Ascending aorta (tissue), 2 donors: ENCODE measurements around the gene CEP41. TPM values are rescaled to one million over a fixed set of nuclear protein-coding genes. Genes with fewer than 3 reads are reported as not detected.

Experiments
- DNase-seq, 2 donors: peaks; one replicate each; pipeline ENCODE4 v3.0.0-alpha.2; 2019; ENCODE audit warnings: low spot score in 2 of 2
- H3K27ac ChIP-seq, 2 donors: fragments of 200-600 bp; sonication (generic); one replicate each; pipeline ENCODE4 v1.5.1; 2016 to 2017; ENCODE audit warnings: mild to moderate bottlenecking in 1 of 2
- H3K27me3 ChIP-seq: fragments of 200-600 bp; sonication (generic); one replicate; pipeline ENCODE4 v1.5.1; 2017
- H3K36me3 ChIP-seq, 2 donors: fragments of 200-600 bp; sonication (generic); one replicate each; pipeline ENCODE4 v1.5.1; 2016
- H3K4me1 ChIP-seq, 2 donors: fragments of 200-600 bp; sonication (generic); one replicate each; pipeline ENCODE4 v1.5.1; 2016 to 2017; ENCODE audit warnings: mild to moderate bottlenecking in 1 of 2
- H3K4me3 ChIP-seq, 2 donors: fragments of 200-600 bp; sonication (generic); one replicate each; pipeline ENCODE4 v1.5.1; 2016 to 2017; ENCODE audit warnings: mild to moderate bottlenecking in 1 of 2
- H3K9me3 ChIP-seq, 2 donors: fragments of 200-600 bp; sonication (generic); one replicate each; pipeline ENCODE4 v1.5.1; 2016
- intact Hi-C: fragments of 100-400 bp; cut with DNase I; formaldehyde crosslinking; loops from one replicate; pipeline ENCODE4 v1.15.1; 2023
- total RNA-seq: library from RNA; depleted of rRNA; stranded (reverse); fragments of >200 nt; gene quantifications from one replicate; pipeline ENCODE4 v1.1.0, GENCODE V29; 2016
- TF ChIP-seq, protein P1 (sequence below), 3 experiments: fragments of 200-600 bp in 2 of 3; fragments of 450-650 bp in 1 of 3; sonication (generic) in 2 of 3; IDR thresholded peaks; one replicate each; pipeline ENCODE4 v1.5.1; 2016 to 2019; ENCODE audit warnings: antibody characterized with exemption in 3 of 3, mild to moderate bottlenecking in 1 of 3, moderate library complexity in 1 of 3

The CEP41 gene
- total RNA-seq, 1 donor from 2014 or later = 4.3 TPM

DNA sequence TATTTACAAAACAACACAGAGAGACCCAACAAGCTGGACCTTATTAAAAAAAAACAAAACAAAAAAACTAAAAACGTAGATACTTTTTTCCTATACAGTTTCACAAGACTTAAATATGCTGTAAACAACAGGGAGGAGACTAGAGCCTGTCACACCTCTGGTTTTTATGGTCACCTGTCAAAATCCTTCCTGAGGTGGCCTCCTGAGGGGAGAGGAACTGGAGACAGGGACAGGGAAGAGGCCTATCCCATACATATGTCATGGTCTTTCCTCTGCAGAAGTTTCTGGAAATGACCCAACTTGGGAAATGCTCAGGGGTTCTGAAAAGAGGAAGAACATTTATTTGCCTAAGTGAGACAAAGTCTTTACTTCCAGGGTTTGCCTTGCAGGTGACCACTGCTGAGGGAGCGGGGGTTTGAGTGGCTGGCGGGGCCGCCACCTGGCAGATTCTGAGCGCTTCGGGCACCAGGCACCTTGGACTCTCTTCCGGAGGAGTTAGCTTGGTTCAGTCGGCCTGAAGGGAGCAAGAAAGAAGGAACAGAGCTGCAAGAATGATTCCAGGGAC lies 42.2 kb downstream of the CEP41 start:
- Histone ChIP-seq H3K9me3 (no peaks in the 10 kb centered on the region), H3K36me3 (no peaks in the 10 kb centered on the region), H3K4me1 (peaks cover 0 to 3% of the 10 kb centered on the region in 2 donors), H3K4me3 (no peak overlapping the region), H3K27me3 (no peaks in the 10 kb centered on the region), H3K27ac (no peak overlapping the region)
- DNase-seq = no peak
- TF ChIP-seq, protein P1, sequence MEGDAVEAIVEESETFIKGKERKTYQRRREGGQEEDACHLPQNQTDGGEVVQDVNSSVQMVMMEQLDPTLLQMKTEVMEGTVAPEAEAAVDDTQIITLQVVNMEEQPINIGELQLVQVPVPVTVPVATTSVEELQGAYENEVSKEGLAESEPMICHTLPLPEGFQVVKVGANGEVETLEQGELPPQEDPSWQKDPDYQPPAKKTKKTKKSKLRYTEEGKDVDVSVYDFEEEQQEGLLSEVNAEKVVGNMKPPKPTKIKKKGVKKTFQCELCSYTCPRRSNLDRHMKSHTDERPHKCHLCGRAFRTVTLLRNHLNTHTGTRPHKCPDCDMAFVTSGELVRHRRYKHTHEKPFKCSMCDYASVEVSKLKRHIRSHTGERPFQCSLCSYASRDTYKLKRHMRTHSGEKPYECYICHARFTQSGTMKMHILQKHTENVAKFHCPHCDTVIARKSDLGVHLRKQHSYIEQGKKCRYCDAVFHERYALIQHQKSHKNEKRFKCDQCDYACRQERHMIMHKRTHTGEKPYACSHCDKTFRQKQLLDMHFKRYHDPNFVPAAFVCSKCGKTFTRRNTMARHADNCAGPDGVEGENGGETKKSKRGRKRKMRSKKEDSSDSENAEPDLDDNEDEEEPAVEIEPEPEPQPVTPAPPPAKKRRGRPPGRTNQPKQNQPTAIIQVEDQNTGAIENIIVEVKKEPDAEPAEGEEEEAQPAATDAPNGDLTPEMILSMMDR (IDR thresholded peaks at IDR 0.05) = no peak
- intact Hi-C loops = loop anchor here (5.0 kb wide), 3 partner anchors 36 to 121 kb away; partner anchors contain the start of gene CEP41

DNA sequence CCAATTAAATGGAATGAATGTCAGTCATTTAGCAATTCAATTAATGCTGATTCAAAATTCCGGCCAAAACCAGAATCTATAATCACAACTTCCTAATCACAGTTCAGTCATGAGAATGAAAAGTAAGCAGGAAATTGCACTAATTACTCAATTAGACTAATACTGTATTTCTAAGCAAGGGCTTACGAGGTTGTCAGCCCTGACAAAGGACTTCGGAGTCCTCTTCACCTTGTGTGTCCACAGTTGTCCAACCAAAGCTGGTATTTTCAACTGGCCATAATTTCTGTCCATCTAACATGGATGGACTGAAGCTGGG lies 43.1 kb downstream of the CEP41 start:
- intact Hi-C loops = loop anchor here (5.0 kb wide), 3 partner anchors 35 to 120 kb away; partner anchors contain the start of gene CEP41
- Histone ChIP-seq H3K36me3 (no peaks in the 10 kb centered on the region), H3K27ac (no peak overlapping the region), H3K9me3 (no peaks in the 10 kb centered on the region), H3K27me3 (no peaks in the 10 kb centered on the region), H3K4me3 (no peak overlapping the region), H3K4me1 (peaks cover 0 to 6% of the 10 kb centered on the region in 2 donors)
- TF ChIP-seq, protein P1 (IDR thresholded peaks at IDR 0.05) = no peak
- DNase-seq = no peak

DNA sequence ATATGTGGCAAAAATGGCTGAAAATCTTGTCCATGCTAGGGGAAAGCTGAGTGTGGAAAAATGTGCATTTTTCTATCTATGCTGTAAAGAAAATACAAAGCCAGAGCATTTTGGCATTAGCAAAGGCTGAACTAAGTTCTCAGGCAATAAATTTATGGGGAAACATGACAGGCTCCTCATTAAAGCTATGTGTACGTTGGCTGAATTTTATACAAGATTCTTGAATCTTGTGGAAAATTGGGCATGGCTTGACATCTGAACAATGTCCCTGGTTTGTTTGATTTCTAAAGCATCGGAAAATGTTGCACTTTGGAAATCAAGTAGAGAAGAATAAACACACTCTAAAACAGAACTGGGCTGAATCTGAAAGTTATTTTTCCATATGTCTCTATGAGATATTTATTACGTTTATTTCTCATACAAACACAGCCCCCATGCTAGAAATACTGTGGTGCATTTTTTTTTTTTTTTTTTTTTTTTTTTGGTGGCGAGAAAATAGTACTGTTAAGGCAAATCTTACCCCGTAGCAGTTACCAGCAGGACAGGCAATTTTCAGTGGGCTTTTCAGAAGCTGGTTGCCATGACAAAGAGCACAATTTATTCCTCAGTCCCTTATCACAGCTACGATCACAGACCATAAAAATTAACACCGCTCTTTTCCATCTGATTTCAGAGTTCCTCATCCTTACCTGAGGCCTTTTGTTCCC lies 43.6 kb downstream of the CEP41 start:
- peak overlapping the region; percentile 23 to 42 for H3K4me3 ChIP-seq
- no peaks in the 10 kb centered on the region for H3K27me3 ChIP-seq
- intact Hi-C loops = loop anchor here (5.0 kb wide), 3 partner anchors 35 to 120 kb away; partner anchors contain the start of gene CEP41
- peaks cover 0 to 7% of the 10 kb centered on the region in 2 donors for H3K4me1 ChIP-seq
- H3K27ac ChIP-seq = peak overlapping the region in 1 of 2 donors; percentile 61
- H3K36me3 ChIP-seq = no peaks in the 10 kb centered on the region
- H3K9me3 ChIP-seq = no peaks in the 10 kb centered on the region
- no peak for DNase-seq
- TF ChIP-seq, protein P1 (IDR thresholded peaks at IDR 0.05) = no peak

DNA sequence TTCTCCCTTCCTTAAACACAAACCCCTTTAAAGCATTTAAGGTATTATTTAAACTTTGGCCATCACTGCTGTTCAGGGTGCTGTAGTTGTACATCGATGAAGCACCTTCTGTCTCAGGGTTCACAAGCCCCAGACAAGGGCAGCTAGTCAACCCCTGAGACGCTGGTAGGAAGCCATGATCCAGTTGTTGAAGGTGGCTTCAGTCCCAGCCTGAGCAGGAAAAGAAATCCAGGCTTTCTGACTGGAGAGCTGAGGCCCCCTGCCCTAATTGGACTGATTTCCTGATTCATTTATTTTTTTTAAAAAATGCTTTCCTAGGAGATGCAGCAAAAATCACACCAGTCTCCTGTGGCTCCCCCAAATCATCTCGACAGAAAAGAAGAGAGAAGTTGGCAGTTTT lies 44.7 kb downstream of the CEP41 start:
- Histone ChIP-seq H3K27me3 (no peaks in the 10 kb centered on the region), H3K36me3 (no peaks in the 10 kb centered on the region), H3K27ac (peak overlapping the region; percentile 61 to 70), H3K4me1 (peaks cover 0 to 9% of the 10 kb centered on the region in 2 donors), H3K9me3 (no peaks in the 10 kb centered on the region), H3K4me3 (peak overlapping the region in 1 of 2 donors; percentile 42)
- intact Hi-C loops = loop anchor here (5.0 kb wide), 3 partner anchors 34 to 119 kb away; partner anchors contain the start of gene CEP41
- DNase-seq = no peak
- TF ChIP-seq, protein P1 (IDR thresholded peaks at IDR 0.05) = no peak

DNA sequence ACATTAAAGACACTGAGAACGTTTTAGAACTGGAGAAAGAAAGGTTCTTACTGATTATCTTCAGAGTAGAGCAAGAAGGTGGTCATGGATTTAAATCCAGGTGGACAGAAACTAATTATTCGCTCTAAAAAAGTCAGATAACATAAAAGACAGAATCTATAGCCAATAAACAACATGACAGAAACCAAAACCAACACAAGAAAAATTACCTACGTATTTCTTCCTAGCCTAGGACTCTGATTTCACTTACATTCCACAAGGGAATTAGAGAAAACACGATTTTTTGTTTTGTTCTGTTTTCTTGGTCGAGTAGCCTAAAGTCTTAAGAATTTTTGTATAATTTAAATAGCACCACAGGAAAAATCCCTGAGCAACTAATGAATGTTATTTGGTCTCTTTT lies 45.4 kb downstream of the CEP41 start:
- peak overlapping the region in 1 of 2 donors; percentile 42 for H3K4me3 ChIP-seq
- no peaks in the 10 kb centered on the region for H3K36me3 ChIP-seq
- intact Hi-C loops = loop anchor here (5.0 kb wide), 3 partner anchors 33 to 118 kb away; partner anchors contain the start of gene CEP41
- no peaks in the 10 kb centered on the region for H3K9me3 ChIP-seq
- no peaks in the 10 kb centered on the region for H3K27me3 ChIP-seq
- TF ChIP-seq, protein P1 (IDR thresholded peaks at IDR 0.05) = no peak
- no peak for DNase-seq
- H3K27ac ChIP-seq = peak overlapping the region; percentile 61 to 70
- H3K4me1 ChIP-seq = peaks cover 0 to 9% of the 10 kb centered on the region in 2 donors
